Fibroblast of peridontal ligament (primary cell): ENCODE results near the gene IGF2BP2.

ENCODE experiments used
- DNase-seq: peaks from one replicate; pipeline ENCODE4 v3.0.0-alpha.2; 2010; ENCODE audit errors: extremely low read depth

IGF2BP2 gene

DNA sequence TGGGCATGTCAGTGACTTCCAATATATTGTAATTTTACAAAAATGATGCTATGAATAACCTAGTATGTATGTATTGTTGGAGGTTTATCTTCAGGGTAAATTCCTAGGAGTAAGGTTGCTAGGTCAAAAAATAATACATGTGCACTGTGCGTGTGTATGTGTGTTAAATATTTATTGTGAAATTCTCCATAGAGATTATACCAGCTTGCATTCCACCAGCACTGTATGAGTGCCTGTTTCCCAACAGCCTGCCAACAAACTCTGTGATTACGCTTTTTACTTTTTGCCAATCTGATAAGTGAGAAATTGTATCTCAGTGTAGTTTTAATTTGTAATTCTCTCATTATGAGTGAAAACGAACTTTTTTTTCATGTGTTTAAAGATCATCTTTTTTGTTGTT lies 12.6 kb upstream of the IGF2BP2 start:
- peak; percentile 46 for DNase-seq

DNA sequence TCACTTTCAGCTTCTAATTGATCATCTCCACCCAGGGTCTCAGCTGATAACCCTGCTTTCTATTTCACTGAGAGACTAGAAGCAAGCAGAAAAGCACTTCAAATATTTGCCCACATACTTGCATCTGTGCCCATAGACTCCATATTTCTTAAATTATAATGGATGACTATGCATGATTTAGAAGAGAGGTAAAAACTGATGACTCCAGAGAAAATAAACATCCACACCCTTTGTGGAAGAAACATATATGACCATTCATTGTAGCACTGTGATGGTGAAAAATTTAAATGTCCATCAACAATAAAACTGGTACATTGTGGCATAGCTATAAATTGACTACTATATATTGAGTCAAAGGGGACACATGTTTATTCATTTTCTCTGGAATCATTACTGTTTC lies 7.1 kb upstream of the IGF2BP2 start:
- DNase-seq: no peak

GRCh38 chr3:185831195-185831594 lies 6.4 kb upstream of the IGF2BP2 start:
- no peak for DNase-seq

DNA sequence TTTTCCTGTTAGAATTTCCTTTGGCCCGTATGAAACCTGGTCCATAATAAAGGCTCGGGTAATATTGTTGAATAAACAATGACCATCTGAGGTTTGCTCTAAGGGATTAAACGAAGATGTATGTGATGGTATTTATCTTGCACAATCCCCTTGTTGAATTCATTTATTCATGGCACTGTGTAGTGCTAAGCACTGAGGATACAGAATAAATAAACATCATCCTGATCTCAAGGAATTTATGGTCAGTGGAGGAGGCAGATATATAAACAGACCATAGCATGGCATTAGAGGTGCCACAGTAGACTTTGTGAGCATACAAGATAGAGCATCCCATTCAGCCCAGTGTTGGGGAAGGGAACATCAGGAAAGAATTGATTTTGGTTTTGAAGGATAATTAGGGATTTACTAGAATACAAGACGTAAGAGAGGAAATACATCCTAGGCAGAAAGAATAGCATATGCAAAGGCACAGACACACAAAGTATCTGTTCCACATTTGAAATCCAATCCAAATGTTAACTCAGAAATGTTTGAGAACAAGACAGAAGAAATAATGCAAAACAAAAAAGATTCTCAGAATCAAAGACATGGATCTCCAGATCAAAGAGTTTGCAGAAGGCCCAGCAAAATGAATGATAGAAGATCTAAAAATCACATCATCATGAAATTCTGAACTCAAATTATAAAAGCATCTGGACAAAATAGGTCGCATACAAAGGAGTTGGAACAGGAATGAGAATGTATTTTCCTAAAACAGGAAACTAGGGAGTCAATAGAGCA lies 5.4 kb upstream of the IGF2BP2 start:
- DNase-seq: no peak

GRCh38 chr3:185828755-185829154 lies 3.9 kb upstream of the IGF2BP2 start:
- DNase-seq: no peak

DNA sequence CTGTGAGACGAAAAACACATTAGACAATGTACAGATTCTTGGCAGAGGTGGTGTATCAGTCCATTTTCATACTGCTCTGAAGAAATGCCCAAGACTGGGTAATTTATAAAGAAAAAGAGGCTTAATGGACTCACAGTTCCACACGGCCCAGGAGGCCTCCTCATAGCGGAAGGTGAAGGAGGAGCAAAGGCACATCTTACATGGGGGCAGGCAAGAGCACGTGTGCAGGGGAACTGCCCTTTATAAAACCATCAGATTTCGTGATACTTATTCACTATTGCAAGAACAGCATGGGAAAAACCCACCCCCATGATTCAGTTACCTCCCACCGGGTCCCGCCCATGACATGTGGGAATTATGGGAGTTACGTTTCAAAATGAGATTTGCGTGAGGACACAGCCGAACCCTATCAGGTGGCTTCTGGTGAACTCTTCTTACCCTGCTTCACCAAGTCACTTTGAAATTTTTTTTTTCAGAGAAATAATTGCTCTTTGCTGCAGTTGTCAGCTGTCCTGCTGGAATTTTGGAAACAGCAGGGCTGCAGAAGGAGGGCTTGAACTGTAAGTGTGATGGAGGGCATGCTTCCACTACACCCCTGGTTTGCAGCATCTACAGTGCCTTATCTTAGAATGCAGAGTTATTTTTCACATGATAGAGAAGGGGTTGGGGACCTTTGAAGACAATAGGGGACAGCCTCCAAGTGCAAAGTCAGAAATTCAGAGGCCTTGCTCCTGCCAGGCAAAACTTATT lies 2.9 kb upstream of the IGF2BP2 start:
- DNase-seq: no peak

GRCh38 chr3:185825639-185826481 lies 1.0 kb upstream of the IGF2BP2 start:
- DNase-seq: no peak

GRCh38 chr3:185824051-185825005 lies 514 bp downstream of the IGF2BP2 start:
- no peak for DNase-seq

DNA sequence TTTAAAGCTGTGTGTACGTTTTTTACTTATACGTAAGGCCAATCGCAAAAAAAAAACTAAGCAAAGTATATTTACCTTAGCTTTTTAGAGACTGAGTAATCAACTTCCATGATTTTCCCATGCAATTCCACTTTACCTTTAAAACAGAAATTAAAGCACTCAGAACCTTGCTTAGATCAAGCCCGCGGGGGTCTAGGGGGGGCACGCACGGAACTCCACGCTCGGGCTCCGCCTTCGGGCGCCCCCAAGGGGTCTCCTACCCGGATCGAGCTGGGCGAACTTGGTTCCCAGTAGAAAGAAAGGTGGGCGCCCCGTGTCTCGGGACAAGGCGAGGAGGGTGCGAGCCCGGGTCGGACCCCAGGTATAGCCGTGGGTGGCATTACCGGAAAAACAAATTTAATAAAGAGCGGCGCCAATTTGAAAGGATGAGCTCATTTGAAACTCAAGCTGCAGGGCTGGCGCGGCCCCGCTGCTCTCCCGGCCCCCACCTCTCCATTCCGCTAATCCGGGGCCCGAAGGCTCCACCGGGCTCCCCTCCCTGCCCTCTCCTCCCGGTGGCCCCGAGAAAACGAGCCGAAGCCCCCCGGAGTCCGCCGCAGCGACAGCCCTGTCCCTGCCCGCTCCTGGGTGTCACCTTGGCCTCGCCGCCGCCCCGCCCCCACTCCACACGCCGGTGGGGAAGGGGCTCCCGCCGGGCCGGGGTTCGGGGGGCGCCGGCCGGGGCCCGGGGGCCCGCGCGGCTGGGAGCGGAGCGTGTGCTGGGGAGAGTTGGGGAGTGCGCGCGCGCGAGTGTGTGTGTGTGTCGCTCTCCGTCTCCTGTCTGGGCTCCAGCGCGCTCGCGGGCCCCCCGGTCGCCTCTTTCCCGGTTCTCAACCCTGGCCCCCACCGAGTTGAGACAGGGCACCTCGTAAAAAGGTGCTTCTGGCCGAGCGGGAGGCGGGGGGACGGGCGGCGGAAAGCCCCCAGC lies 1.5 kb downstream of the IGF2BP2 start:
- no peak for DNase-seq

- DNase-seq: peak; percentile 78
These were observed 2.4 kb downstream of the IGF2BP2 start for GRCh38 chr3:185822221-185823000.

DNA sequence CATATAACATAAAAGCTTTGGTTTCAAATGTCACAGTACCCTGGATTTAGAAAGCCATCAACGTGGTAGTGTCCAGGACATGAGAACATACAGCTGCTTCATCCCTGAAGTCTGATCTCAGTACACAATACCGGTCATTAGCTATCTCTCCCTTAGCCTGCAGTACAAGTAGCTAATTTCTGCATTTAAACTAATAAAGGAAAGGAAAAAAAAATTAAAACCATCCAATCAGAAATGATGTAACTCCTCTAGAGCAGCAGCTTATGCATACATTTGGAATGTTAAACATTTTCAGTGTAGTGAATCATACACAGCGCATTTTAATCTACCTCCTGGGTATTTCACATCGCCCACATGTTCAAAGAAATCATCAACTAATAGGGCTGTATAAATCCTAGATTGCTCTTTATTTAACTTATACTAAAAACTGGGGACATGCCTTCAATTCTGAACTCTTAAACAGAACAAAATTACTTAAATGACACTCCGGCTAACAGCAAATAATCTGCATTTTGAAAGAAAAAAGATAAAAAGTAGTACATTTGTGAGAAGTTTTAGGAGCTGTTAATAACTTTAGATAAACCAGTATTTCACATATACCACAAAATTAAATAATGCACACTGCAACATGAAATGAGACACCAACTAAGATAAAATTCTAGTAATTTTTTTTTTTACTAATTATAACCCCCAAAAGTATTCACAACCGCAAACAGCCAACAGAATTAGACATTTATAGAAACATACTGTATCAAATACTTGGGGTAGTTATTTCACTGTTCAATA lies 3.7 kb downstream of the IGF2BP2 start:
- peak; percentile 91 for DNase-seq

DNA sequence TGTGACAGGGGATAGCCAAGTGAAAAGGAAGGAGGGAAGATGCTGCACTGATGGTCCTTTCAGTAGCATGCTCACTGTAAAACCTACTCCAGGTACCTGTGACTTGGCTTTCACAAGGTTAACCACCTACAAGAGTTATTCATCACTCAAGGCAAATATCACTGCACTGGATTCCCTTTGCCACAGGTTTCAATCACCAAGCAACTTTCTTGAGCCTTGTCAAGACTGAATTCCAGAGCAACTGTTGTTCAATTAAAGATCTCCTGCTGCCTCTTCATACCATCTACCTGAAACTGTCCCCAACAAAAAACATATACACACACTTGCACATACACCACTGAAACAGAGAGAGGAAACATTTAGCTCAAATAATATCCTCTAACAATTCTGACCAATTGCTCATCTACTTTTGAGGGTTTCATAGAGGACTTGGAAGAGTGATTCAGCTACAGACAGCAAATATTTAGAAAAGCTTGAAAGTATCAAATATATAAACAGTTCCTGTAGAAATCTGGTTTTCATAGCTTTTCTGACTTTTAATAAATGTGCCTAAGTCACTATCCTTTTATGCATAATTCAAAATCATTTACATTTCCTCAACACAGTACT lies 6.5 kb downstream of the IGF2BP2 start:
- DNase-seq: peak; percentile 48

- no peak for DNase-seq
These were observed 9.2 kb downstream of the IGF2BP2 start for GRCh38 chr3:185815391-185816282.

DNA sequence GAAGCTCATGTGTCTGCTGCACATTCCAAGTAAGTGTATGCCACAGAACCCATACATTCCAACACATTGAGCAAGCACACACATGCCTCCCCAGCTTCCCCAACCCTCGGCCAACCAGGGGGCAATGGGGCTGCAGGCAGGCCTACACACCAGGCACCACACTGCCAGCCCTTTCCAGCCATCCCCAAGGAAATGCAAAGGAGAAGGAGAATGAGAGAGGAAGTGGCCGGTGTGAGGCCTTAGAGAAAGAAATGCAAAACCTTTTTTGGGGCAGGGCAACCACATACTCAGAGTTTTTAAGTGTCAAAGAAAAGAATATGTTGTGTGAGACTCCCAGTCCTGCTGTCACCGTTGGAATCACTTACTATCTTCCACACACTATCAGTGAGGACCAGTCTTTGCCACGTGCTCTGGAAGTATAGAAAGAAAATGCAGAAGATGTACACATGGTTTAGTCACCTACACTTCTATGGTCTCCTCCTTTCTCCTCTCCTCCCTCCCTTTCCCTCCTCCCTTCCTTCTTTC lies 11.1 kb downstream of the IGF2BP2 start:
- peak; percentile 77 for DNase-seq

DNA sequence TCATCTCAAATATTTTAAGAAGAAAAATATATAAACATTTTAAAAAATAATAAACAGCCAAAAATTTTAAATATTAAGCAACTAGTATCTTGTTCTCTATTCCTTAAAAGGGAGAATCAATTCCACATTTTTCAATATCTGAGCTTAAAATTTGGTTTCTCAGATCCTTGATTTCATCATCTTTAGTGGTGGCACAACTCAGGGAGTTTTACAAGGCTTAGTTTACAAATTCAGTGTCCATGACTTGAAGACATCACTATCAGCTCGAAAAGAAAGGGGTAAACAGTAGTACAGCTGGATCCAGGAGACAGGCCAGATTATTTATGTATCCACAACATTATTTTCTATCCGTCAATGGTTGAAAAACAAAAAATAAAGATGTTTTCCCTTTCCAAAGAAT lies 11.6 kb downstream of the IGF2BP2 start:
- peak; percentile 77 for DNase-seq

GRCh38 chr3:185807445-185808068 lies 17.3 kb downstream of the IGF2BP2 start:
- DNase-seq: peak; percentile 54
